DND-41 (cell line): ENCODE results near the gene KRT79.

Experiments
- ATAC-seq: fragments of 200-7000 bp; cut with Tn5 transposase; 3 replicates; pipeline ENCODE4 v1.9.1; 2021; ENCODE audit warnings: low read depth; ENCODE audit not compliant: insufficient read depth
- DNase-seq: peaks from one replicate; pipeline ENCODE4 v3.0.0-alpha.2; 2020
- H2AFZ ChIP-seq: 2 replicates; pipeline ENCODE4 v1.6.0; 2012; ENCODE audit warnings: low read depth, low read length
- H3K27ac ChIP-seq: 2 replicates; pipeline ENCODE4 v1.5.1; 2012; ENCODE audit warnings: low read length, inconsistent platforms
- H3K27me3 ChIP-seq: fragments of 200-600 bp; sonication (generic); 2 replicates; pipeline ENCODE4 v1.6.0; 2012; ENCODE audit warnings: low read length, mild to moderate bottlenecking, inconsistent platforms; ENCODE audit not compliant: insufficient read depth, poor library complexity
- H3K36me3 ChIP-seq: 2 replicates; pipeline ENCODE4 v1.5.1; 2012; ENCODE audit warnings: low read length, inconsistent platforms; ENCODE audit not compliant: insufficient read depth
- H3K4me1 ChIP-seq: 2 replicates; pipeline ENCODE4 v1.5.1; 2012; ENCODE audit warnings: mild to moderate bottlenecking, low read length; ENCODE audit not compliant: insufficient read depth
- H3K4me2 ChIP-seq: 2 replicates; pipeline ENCODE4 v1.6.0; 2012; ENCODE audit warnings: mild to moderate bottlenecking, moderate library complexity, low read length, inconsistent platforms; ENCODE audit not compliant: insufficient read depth
- H3K4me3 ChIP-seq, 2 experiments: fragments of 200-600 bp in 1 of 2; shearing (Covaris generic) in 1 of 2; 2 replicates each; pipeline ENCODE4 v1.5.1; 2012 to 2016; ENCODE audit warnings: inconsistent platforms in 2 of 2, low read length in 2 of 2, mild to moderate bottlenecking in 2 of 2, low read depth in 1 of 2, moderate library complexity in 1 of 2
- H3K79me2 ChIP-seq: 2 replicates; pipeline ENCODE4 v1.6.0; 2012; ENCODE audit warnings: low read length, inconsistent platforms; ENCODE audit not compliant: insufficient read depth
- H3K9ac ChIP-seq: 2 replicates; pipeline ENCODE4 v1.6.0; 2012; ENCODE audit warnings: low read depth, mild to moderate bottlenecking, inconsistent platforms, low read length, moderate library complexity
- H3K9me3 ChIP-seq: 2 replicates; pipeline ENCODE4 v1.5.1; 2012; ENCODE audit warnings: low read length, moderate library complexity, mild to moderate bottlenecking, inconsistent platforms; ENCODE audit not compliant: insufficient read depth, severe bottlenecking
- H4K20me1 ChIP-seq: 2 replicates; pipeline ENCODE4 v1.6.0; 2012; ENCODE audit warnings: low read length; ENCODE audit not compliant: insufficient read depth
- CTCF ChIP-seq: IDR thresholded peaks from 2 replicates; pipeline ENCODE4 v1.5.1; 2012; ENCODE audit warnings: borderline replicate concordance, low read length, moderate library complexity, mild to moderate bottlenecking; ENCODE audit not compliant: poor library complexity, severe bottlenecking; ENCODE audit errors: extremely low read depth
- EZH2 ChIP-seq: IDR thresholded peaks from 3 replicates; pipeline ENCODE4 v1.6.1; 2012; ENCODE audit warnings: borderline replicate concordance, low read depth, mild to moderate bottlenecking, moderate library complexity, low read length, inconsistent platforms; ENCODE audit not compliant: severe bottlenecking

The KRT79 gene

GRCh38 chr12:52874573-52875435, 40.7 kb upstream of the KRT79 start:
- Histone ChIP-seq H2AFZ (no peak overlapping the region), H4K20me1 (no peaks in the 10 kb centered on the region; the same call in none of the 2 replicates), H3K79me2 (no peaks in the 10 kb centered on the region), H3K27ac (no peak overlapping the region), H3K9ac (no peak overlapping the region), H3K4me1 (no peaks in the 10 kb centered on the region), H3K4me2 (no peak overlapping the region), H3K36me3 (no peaks in the 10 kb centered on the region), H3K27me3 (peaks cover 40% of the 10 kb centered on the region), H3K4me3 (no peak overlapping the region), H3K9me3 (no peaks in the 10 kb centered on the region)
- no peak for DNase-seq
- ATAC-seq: no peak
- TF ChIP-seq EZH2 (peak; percentile 70), CTCF (no peak)

GRCh38 chr12:52873832-52874572, 39.9 kb upstream of the KRT79 start:
- Histone ChIP-seq H3K79me2 (no peaks in the 10 kb centered on the region), H3K27ac (no peak overlapping the region), H2AFZ (no peak overlapping the region), H3K9me3 (no peaks in the 10 kb centered on the region), H3K4me1 (no peaks in the 10 kb centered on the region), H3K4me3 (no peak overlapping the region), H3K9ac (no peak overlapping the region), H3K36me3 (no peaks in the 10 kb centered on the region), H3K4me2 (no peak overlapping the region), H4K20me1 (no peaks in the 10 kb centered on the region; the same call in none of the 2 replicates), H3K27me3 (peaks cover 40% of the 10 kb centered on the region)
- ATAC-seq (peak; percentile 61), DNase-seq (peak; percentile 22)
- TF ChIP-seq EZH2: no peak
- TF ChIP-seq CTCF: no peak

- Histone ChIP-seq H2AFZ (no peak overlapping the region), H3K27me3 (peaks cover 40% of the 10 kb centered on the region), H3K4me1 (no peaks in the 10 kb centered on the region), H3K79me2 (no peaks in the 10 kb centered on the region), H4K20me1 (no peaks in the 10 kb centered on the region; the same call in 1 of the 2 replicates), H3K9ac (no peak overlapping the region), H3K9me3 (no peaks in the 10 kb centered on the region), H3K4me2 (no peak overlapping the region), H3K36me3 (no peaks in the 10 kb centered on the region), H3K4me3 (no peak overlapping the region), H3K27ac (no peak overlapping the region)
- DNase-seq (no peak), ATAC-seq (no peak)
- TF ChIP-seq CTCF (no peak), EZH2 (no peak)
Measured at GRCh38 chr12:52873513-52873831, 39.4 kb upstream of the KRT79 start.
